NCI-H146 treated with DMSO at 0.1 percent for 48 hours (cell line): ENCODE results near the gene PPP1R13B.
A peak's percentile ranks its signal among the peaks of the same experiment; 100 is the strongest.

ENCODE experiments used
- DNase-seq: peaks from one replicate; lab custom pipeline; 2025; ENCODE audit not compliant: unreplicated experiment; lab: John Stamatoyannopoulos, UW

The PPP1R13B gene

DNA sequence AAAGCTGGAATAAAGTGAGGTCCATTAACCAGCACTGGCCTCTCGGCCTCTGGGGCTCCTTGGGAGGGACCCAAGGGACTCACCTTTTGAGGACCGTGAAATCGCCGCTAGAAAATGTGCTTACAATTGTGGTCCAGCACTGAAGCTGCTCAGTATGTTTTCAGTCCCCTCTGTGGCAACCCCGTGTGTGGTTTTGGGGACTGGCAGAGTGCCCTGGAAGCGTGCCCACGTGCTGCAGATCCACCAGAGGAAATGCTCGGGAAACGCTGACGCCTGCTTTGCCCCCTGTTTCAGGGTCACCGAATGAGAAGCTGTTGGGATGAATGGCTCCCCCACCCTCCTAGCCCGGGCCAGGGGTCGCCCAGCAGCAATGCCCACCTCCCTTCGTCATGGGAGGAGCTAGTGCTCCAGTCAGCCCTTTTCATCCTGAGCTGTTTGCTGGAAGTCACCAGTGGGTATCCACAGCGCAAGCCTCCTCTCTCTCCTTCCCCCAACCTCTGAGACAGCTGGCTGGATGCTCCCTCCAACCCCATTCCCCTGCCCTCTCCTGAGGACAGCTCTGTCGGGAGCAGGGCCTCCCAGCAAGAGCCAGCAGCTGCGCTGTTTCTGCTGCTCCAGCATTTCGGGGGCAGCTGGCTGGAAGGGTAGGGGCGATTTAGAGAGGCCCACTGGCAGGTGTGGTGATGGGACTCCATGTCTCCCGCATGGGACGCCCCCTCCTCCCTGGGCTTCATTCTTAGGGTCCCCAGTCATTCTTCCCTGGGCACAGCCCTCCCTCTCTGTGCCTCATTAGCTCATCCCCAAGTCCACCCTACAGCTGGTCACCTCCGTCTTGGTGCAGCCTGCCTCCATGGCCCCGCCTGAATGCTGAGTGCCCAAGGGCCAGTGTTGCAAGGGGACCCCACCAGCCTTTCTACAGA is 33.2 kb upstream of the PPP1R13B start:
- no peak for DNase-seq

DNA sequence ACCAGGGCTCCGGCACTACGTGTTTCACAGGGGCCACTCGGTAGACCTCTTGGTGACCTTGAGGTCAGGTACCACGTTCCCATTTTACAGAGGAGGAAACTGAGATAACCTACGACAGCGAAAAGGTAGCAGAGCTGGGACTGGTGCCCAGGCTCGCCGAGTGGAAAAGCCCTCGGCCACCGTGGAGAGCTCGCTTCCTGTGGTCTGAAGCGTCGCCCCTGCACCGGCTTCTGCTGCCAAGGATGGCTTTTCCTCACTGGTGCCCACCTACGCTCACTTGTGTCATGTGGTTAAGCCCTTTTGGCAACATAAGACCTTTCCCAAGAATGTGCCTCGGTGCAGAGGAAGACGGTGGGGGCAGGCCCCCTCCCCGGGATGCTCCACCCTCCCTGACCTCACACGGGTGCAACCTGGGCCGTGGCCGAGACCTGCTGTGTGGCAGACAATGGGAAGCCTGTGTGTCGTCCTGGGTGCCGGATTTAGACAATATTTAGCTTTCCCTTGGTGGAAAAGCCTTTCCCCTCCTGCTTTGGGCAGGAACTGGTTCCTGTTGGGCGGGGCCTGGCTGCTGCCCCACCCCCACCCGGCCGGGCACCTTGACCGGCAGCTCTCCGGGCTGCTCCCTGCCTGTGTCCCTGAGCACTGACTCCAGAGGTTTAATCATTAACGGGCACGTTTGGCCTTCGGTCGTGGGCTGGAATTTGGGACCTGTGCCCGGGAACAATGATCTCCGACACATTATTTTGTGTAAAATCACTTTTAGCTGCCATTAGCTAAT is 32.4 kb upstream of the PPP1R13B start:
- DNase-seq, result peak; percentile 11

DNA sequence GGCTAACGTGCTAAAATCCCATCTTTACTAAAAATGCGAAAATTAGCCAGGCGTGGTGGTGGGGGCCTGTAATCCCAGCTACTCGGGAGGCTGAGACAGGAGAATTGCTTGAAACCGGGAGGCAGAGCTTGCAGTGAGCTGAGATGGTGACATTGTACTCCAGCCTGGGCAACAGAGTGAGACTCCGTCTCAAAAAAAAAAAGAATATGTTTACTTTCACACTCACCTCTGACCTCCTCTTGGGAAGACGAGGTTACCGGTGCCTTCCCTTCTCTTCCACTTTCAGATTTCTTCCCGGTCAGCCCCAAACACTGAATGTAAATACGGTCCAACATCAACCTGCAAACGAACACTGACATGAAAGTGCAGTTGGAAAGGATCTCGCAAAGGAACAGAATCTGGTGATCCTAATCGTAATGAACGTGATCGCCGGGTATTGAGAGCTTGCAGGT is 31.8 kb upstream of the PPP1R13B start:
- no peak for DNase-seq

DNA sequence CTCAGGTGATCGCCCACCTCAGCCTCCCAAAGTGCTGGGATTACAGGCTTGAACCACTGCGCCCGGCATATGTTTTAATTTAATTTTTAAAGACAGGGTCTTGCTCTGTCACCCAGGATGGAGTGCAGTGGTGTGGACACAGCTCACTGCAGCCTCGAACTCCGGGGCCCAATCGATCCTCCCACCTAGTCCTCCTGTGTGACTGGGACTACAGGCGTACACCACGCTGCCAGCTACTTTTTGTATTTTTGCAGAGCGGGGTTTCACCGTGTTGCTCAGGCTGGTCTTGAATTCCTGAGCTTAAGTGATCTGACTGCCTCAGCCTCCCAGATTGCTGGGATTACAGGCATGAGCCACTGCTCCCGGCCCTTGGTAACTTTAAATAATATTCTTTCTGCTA is 30.8 kb upstream of the PPP1R13B start:
- no peak for DNase-seq

DNA sequence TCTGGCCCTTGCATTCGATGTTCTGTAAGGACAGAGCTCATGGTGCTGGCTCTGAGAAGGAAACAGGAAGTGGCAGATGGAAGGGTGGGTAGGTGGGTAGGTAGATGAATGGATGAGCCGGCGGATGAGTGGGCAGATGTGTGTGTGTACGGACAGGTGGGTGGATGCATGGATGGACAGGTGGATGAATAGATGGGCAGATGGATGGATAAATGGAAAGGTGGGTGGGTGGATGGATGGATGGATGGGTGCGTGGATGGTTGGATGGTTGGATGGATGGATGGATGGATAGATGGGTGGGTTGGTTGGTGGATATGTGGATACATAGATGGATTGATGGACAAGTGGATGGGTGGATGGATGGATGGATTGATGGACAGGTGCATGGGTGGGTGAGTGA is 27.6 kb upstream of the PPP1R13B start:
- no peak for DNase-seq

DNA sequence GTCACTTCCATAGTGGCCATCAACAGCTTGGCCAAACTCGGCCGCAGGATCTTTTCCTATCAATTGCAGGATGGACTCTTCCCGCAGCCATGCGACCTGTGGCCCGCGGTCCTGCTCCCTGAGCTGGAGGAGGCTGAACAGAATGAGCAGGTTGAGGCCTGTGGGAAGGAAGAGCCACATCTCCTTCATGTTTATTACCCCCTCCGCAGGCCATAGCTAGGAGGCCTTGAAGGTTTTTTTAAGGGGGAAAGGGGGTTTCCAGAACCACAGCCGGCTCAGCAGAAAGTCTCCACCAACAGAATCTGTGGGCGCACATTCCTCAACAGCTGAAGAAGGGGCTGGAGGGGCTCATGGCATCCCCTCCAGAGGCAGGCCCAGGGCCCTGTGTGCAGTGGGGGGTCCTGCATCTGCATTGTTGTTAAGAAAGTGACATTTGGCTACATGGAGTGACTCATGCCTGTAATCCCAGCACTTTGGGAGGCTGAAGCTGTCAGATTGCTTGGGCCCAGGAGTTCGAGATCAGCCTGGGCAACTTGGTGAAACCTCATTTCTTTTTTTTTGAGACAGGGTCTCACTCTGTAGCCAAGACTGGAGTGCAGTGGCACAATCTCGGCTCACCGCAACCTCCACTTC is 25.2 kb upstream of the PPP1R13B start:
- no peak for DNase-seq

DNA sequence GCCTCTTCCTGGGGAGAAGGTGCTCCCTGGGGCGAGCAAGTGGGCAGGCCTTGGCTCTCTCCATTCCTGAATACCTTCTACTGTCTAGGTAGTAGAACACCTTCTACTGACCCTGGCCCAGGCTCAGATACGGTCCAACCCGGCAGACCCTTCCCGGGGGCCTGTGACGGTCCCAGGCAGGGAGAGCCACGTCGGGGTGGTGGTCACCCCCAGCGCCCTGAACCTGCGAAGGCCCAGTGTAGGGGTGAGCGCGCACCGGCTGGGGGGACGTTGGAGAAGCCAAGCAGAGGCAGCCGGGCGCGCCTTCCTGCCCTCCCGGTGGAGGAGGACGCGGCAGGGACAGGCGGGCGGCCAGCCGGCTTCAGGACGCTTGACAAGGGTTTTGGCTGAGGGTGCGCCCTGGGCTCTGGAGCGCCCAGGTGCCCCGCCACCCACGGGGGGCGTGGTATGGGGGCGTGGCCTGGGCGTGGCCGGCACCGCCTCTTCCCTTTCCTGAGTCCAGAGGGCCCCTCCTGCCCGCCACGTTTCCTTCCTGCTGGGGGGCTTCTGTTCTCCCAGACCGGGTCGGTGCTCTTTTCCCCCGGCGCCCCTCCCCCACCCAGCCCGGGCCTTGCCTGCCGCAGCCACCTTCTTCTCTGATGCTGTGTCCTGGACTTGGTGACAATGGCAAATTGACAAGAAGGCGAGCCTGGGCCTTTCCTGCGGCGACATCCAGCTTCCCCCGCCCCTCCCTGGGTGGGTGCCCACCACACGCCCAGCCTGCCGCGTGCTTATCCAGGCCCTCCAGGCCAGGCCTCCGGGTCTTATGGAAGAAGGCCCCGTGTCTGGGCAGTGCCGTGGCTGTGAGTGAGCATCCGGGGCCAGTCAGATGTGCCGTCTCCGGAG is 24.5 kb upstream of the PPP1R13B start:
- peak; percentile 52 for DNase-seq

DNA sequence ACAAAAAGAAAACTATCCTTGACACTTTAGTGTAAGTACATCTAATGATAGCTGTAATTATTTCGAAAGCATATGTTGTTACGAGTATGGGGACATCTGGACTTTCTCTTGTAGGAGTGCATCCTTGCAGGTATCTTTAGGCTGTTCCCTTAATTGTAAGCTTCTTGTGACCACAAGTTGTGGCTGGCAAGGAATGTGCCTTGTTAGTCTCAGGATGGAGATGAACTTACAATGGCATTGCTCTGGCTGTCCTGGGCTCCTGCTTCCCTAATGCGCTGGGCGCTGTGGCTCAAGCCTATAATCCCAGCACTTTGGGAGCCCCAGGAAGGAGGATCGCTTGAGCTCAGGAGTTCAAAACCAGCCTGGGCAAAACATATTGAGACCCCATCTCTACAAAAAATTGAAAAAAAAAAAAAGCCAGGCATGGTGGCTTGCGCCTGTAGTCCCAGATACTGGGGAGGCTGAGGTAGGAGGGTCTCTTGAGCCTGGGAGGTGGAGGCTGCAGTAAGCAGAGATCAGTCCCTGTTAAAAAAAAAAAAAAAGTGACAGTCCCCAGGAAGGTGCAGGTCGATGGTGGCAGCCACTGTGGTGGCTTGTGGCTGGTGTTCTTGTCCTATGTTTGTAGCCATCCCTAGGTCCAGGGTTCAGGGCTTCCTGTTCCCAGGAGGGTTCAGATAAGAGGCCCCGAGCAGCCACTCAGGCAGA is 23.7 kb upstream of the PPP1R13B start:
- DNase-seq, result no peak

DNA sequence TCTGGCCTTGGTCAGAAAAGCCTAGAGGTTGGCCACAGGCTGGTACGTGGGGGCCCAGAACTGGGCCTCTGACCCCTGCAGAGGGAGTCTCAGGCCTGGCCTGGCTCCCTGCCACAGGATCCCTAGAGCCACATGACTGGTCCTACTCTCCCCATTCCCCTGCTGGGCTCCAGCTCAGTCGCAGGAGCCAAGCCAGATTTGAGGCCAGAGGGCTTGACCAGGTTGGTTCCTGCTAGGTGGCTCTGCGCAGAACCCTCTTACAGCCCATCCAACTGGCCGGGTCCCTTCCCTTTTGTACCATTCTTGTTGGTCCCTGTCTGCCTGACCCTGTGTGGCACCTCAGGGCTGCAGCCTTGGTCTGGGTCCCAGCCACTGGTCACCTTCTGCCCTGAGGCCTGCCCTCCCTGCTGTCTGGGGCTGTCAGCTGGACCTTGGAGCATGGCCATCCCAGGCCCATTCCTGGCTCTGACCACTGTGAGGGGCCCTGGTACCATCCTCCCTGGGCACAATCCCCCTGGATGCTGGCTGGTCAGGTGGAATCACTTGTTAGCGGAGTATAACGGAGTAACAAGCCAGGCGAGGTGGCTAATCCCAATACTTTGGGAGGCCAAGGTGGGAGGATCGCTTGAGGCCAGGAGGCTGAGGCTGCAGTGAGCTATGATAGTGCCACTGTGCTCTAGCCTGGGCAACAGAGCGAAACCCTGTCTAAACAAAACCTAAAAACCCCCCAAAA is 22.9 kb upstream of the PPP1R13B start:
- DNase-seq, result no peak

DNA sequence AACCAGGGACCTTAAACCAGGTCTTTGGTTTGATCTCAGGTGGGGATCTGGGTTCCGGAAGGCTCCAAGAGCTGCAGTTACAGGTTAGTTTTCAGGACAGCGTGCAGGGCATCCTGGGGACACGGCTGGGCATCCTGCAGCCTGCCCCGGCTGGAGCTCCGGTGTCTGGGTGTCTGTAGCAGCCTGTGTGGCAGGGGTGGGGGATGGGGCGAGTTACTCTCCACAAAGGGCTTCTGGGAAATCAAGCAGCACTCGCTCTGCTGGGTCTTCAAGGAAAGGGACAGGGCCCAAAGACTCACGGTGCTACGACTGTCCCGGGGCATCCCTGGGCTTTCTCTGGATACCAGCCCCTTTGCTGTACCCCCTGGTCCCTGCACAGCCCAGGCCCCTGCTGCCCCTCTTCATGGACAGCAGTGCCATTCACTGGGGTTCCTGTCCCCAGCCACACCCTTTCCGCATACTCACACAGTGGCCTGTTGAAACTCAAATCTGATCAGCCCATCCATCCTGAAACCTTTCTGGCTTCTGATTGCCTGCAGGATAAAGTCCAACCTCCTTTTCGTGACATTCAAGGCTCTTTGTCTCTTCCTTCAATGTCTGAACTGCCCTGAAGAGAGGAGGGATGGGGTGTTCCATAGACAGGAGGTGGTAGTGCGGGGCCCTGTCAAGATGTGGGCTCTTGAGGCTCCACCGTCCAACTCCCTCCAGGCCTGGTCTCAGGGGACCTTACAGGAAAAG is 22.2 kb upstream of the PPP1R13B start:
- DNase-seq, result no peak

DNA sequence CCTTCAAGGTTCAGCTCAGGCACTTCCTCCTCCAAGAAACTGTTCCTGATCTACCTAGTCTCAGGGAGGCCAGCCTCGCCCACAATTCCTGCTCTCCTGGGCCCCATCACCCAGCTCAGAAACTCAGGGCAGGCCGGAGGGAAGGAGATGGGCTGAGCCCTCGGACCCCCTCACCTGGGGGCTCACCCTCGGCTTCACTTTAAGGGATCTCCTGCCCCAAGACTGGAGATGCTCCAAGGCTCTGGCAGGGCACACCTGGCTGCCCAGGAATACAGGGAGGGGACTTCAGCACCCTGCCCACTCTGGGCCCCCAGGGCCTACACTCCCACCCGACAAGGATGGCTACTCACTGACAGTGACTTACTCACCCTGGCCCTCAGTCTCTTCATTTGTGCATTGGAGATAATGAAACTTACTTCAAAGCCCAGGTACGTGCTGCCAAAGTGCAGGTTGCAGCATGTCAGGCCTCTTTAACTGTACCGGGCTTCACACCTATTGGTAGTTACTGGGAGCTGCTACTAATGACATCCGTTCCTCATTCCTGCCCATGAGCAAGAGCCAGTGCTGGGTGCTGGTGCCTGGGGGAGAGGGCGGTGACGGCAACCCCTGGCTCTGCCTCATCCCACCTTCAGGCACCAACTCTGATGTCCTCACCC is 21.0 kb upstream of the PPP1R13B start:
- no peak for DNase-seq

DNA sequence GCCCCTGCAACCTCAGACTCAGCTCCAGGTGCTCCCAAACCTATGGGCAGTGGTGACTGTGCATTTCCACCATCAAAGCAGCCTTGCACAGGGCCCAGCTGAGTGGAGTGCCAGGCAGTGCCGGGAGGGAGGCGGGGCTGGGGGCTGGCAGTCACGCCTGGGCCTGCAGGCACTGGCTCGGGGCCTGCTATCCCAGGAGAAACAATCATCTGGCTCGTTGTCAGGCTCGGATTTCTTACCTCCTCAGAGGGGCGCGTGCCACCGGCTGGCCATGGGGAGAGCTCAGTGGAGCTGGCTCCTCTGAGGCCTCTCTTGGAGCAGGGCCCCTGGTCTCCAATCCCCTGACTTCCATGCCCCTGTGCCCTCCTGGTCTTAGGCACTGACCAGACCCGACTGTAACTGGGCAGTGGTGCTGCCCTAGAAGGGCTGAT is 20.2 kb upstream of the PPP1R13B start:
- DNase-seq, result no peak

DNA sequence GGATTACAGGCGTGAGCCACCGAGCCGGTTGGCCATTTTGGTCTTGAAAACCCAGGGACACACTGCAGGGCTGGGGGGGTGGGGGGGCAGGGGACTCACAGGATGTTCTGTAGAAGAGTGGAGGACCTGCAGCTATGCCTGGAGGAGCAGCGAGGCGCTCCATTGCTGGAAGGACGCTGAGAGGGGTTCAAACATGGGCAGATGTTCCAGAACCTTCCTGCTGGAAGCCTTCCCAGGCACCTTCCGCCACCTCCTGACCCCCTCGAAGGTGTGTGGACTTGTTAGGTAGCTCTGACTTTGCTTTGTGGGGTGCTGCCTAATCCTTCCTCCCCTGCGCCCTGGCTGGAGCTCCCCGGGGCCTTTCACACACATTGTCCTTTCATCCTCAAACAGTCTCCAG is 19.6 kb upstream of the PPP1R13B start:
- DNase-seq, result no peak

DNA sequence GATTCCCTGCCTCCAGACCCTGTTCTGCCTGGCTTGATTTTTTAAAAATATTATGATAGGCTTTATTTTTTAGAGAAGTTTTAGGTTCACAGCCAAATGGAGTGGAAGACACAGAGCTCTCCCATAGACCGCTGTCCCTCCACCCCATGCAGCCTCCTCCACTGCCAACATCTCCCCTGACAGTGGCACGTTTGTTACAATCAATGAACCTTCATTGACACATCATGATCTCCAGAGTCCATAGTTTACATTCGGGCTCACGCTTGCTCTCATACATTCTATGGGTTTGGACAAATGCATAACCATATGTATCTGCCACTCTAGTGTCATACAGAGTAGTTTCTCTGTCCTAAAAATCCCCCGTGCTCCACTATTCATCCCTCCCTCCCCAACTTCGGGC is 15.9 kb upstream of the PPP1R13B start:
- no peak for DNase-seq

DNA sequence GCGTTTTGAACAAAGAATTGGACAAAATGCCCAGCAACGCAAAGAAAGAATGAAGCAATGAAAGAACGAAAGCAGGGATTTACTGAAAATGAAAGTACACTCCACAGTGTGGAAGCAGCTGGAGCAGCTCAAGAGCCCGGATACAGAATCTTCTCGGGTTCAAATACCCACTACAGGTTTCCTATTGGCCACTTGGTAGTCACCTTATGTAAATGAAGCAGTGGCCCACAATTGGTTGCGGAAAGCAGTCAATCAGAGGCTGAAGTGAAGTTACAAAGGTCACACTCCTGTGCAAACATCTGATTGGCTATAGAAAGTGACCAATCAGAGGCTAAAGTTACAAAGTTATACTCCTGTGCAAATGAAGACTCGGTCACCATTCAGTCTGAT is 15.0 kb upstream of the PPP1R13B start:
- no peak for DNase-seq

DNA sequence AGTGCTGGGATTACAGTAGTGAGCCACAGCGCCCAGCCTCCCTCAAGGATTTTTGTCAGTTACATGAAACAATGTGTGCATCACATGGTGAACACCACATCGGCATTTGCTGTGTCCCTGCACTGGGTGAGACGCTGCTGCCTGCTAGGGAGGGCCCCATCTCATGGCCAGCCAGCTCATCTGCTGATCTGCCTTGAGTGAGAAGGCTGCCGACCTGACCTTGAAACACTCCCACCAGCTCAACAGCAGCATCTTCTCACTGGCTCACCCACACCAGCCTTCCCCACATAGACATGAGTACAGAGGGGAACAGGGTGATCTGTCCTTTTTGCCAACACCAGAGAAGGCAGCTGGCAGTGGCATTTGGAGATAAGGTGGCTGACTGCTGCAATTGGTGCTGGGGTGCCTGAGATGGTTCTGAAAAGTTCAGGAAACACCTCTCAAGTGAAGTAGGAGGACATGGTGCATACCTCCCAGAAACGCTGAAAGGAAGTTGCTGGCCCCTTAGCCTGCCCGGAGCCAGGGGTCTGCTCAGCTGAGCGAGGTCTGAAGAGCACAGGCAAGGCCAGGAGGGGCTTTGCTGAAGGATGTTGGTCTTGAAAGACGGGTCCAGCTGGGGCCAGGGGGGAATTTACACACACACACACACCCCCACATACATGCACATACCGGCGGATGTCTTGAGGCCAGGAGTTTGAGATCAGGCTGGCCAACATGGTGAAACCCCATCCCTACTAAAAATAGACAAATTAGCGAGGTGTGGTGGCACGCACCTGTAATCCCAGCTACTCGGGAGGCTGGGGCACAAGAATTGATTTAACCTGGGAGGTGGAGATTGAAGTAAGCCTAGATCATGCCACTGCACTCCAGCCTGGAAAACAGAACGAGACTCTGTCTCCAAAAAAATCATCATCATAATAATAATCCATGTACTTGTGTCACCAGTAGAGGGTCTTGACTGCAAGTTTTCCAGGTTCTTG is 14.3 kb upstream of the PPP1R13B start:
- no peak for DNase-seq
